GM12878 (cell line): ENCODE results near the gene CCL25.

Experiments
- GABPA ChIP-seq: IDR thresholded peaks from 2 replicates; pipeline ENCODE4 v1.6.1; 2014; ENCODE audit warnings: antibody characterized with exemption, low read depth, mild to moderate bottlenecking, inconsistent platforms
- HDAC2 ChIP-seq: fragments of 200-600 bp; sonication (generic); IDR thresholded peaks from 2 replicates; pipeline ENCODE4 v1.6.1; 2017
- POLR2A ChIP-seq: IDR thresholded peaks from 2 replicates; pipeline ENCODE4 v1.6.1; 2011; ENCODE audit warnings: low read depth, mild to moderate bottlenecking, low read length
- PRDM15 ChIP-seq: fragments of 450-650 bp; formaldehyde crosslinking; IDR thresholded peaks from 2 replicates; pipeline ENCODE4 v1.4.0; 2020; ENCODE audit warnings: mild to moderate bottlenecking, moderate library complexity
- SIN3A ChIP-seq: IDR thresholded peaks from 2 replicates; pipeline ENCODE4 v1.6.1; 2012; ENCODE audit warnings: low read depth, low read length, improper control_type of control experiment
- SP1 ChIP-seq: IDR thresholded peaks from one replicate; pipeline ENCODE4 v1.6.1; 2011; ENCODE audit warnings: low read depth, low read length
- WRNIP1 ChIP-seq: IDR thresholded peaks from 2 replicates; pipeline ENCODE4 v1.6.1; 2011; ENCODE audit warnings: low read depth, low read length, improper control_type of control experiment, borderline replicate concordance
- ZNF274 ChIP-seq: IDR thresholded peaks from one replicate; pipeline ENCODE4 v1.8.0; 2011; ENCODE audit not compliant: insufficient read length, insufficient read depth

- TF ChIP-seq HDAC2: no peak
- TF ChIP-seq PRDM15 (CRISPR knock-in tag): no peak
- no peak for TF ChIP-seq ZNF274
- TF ChIP-seq GABPA: no peak
- TF ChIP-seq SP1: no peak
- no peak for TF ChIP-seq WRNIP1
- TF ChIP-seq POLR2A: no peak
- no peak for TF ChIP-seq SIN3A
These were observed 6.5 kb upstream of the CCL25 start for GRCh38 chr19:8045872-8046568.
